Measurements from ENCODE around the gene BCKDHA.
"Not testable (repeated sequence)": the region's sequence is repeated elsewhere in the genome, so short reads cannot be mapped to it uniquely, and the experiment has no call there.

BCKDHA gene

DNA sequence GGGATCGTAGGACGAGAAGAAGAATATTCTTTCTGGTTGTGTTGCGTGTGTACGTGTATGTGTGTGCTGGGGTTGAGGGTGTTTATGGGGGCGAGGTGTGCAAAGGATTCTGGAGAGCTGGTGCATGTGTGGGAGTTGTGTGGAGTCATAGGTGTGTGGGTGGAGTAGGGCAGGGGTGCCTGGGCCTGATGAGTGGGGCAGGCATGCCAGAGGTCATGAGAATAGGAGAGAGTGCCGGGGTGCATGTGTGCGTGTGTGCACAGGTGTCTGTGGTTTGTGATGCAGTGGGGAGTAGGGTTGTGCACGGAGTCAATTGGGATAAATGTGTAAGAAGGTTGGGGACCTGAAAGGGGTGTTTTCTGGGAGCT is 20.6 kb upstream of the BCKDHA start:
- TF ChIP-seq, protein P1, sequence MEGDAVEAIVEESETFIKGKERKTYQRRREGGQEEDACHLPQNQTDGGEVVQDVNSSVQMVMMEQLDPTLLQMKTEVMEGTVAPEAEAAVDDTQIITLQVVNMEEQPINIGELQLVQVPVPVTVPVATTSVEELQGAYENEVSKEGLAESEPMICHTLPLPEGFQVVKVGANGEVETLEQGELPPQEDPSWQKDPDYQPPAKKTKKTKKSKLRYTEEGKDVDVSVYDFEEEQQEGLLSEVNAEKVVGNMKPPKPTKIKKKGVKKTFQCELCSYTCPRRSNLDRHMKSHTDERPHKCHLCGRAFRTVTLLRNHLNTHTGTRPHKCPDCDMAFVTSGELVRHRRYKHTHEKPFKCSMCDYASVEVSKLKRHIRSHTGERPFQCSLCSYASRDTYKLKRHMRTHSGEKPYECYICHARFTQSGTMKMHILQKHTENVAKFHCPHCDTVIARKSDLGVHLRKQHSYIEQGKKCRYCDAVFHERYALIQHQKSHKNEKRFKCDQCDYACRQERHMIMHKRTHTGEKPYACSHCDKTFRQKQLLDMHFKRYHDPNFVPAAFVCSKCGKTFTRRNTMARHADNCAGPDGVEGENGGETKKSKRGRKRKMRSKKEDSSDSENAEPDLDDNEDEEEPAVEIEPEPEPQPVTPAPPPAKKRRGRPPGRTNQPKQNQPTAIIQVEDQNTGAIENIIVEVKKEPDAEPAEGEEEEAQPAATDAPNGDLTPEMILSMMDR (IDR thresholded peaks at IDR 0.05; ENCODE audit: low read depth, low read length, missing control alignments) = no peak
- H3K4me3 ChIP-seq (replicated peaks; ENCODE audit: low read depth, low read length) = no peak overlapping the region
- DNase-seq (ENCODE audit: extremely low read depth, low read depth) = no peak

DNA sequence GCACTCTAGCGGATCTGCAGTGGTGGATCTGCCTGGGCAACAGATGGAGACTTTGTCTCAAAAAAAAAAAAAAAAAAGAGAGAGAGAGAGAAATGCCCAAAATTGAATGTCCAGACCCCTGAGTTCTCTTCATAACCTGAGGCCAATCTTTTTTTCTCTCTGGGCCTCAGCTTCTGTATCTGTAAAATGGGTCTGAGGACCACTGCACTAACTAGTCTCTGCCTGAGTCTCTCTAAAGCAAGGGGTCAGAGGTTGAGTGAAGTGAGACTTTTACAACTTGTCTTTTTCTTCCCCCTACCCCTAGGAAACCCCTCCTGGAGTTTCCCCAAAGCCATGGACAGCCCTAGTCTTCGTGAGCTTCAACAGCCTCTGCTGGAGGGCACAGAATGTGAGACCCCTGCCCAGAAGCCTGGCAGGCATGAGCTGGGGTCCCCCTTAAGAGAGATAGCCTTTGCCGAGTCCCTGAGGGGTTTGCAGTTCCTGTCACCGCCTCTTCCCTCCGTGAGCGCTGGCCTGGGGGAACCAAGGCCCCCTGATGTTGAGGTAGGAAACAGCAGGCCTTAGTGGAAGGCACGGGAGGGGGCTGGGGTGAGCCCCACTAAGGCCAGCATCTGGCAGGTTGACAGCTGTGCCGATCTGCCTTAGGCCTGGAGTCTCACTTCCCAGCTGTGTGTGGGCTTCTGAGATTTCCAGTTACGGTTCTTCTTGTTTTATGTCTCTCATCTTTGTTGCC is 19.5 kb upstream of the BCKDHA start:
- no peak for DNase-seq (ENCODE audit: extremely low read depth, low read depth)
- H3K4me3 ChIP-seq (replicated peaks; ENCODE audit: low read depth, low read length) = no peak overlapping the region
- TF ChIP-seq, protein P1 (IDR thresholded peaks at IDR 0.05; ENCODE audit: low read depth, low read length, missing control alignments) = no peak

DNA sequence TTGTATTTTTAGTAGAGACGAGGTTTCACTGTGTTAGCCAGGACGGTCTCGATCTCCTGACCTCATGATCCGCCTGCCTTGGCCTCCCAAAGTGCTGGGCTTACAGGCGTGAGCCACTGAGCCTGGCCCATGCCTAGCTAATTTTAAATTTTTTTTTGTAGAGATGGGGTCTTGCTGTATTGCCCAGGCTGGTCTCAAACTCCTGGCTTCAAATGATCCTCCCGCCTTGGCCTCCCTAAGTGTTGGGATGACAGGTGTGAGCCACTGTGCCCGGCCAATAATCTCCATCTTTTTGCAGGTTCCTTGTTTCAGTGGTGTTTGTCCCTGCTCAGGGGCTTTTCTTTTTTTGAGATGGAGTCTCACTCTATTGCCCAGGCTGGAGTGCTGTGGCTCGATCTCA is 16.1 kb upstream of the BCKDHA start:
- not testable (repeated sequence) for DNase-seq (ENCODE audit: extremely low read depth, low read depth); H3K4me3 ChIP-seq (replicated peaks; ENCODE audit: low read depth, low read length)

DNA sequence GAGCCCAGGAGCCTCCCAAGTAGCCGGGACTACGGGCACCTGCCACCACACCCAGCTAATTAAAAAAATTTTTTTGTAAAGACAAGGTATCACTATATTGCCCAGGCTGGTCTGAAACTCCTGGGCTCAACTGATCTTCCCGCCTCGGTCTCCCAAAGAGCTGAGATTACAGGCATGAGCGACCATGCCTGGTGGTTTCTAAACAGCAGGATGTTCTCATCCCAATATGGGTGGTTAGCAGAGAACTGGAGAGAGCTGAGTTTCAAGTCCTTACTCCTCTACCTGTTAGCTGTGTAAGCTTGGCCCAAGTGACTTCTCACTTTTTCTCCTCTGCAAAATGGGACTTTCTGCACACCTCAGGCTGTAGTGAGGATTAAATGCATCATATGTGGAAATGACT is 13.3 kb upstream of the BCKDHA start:
- no peak for DNase-seq (ENCODE audit: extremely low read depth, low read depth)
- H3K4me3 ChIP-seq (replicated peaks; ENCODE audit: low read depth, low read length) = no peak overlapping the region
- TF ChIP-seq, protein P1 (IDR thresholded peaks at IDR 0.05; ENCODE audit: low read depth, low read length, missing control alignments) = no peak

GRCh38 chr19:41386442-41386841 is 11.2 kb upstream of the BCKDHA start:
- DNase-seq (ENCODE audit: extremely low read depth, low read depth) = no peak
- no peak overlapping the region for H3K4me3 ChIP-seq (replicated peaks; ENCODE audit: low read depth, low read length)
- TF ChIP-seq, protein P1 (IDR thresholded peaks at IDR 0.05; ENCODE audit: low read depth, low read length, missing control alignments) = no peak

DNA sequence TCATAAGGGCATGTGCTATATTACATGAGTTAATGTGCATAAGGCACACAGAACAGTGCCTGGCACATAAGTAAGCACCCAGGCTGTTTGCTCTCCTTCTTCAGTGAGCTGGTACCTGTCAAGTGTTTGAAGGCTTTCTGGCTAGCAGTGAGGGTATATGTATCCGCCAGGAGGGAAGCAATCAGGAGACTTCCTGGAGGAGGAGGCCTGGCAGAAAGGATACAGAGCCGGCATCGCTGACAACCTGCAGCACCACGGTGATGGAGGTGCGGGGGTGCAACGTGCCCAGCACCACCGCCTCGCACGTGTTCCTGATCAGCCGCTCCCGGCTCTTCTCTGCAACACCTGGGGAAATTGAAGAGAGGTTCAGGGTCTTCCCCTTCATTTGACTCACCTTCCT is 6.0 kb upstream of the BCKDHA start:
- no peak for DNase-seq (ENCODE audit: extremely low read depth, low read depth)

DNA sequence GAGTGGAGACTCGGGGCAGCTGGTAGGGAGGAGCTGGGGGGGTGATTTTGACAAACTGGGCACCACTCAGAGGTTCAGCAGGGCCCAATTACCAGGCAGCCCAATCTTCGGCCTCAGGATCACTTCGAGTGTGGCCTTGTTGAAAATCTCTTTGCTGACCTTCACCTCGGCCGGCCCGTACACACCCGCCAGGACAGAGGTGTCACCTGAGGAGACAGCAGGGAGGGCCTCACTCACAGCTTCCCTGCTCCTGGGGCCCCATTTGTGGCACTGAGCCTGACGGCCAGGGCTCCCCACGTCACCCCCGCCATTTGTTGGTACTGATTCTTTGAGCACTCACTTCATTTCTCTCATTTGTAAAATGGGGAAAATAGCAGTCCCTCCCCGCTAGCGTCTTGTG is 4.8 kb upstream of the BCKDHA start:
- DNase-seq (ENCODE audit: extremely low read depth, low read depth) = no peak
- H3K4me3 ChIP-seq (replicated peaks; ENCODE audit: low read depth, low read length) = no peak overlapping the region
- TF ChIP-seq, protein P1 (IDR thresholded peaks at IDR 0.05; ENCODE audit: low read depth, low read length, missing control alignments) = no peak

More for the DNA sequence above, 6.0 kb upstream of the BCKDHA start:
- TF ChIP-seq, protein P1 (IDR thresholded peaks at IDR 0.05; ENCODE audit: low read depth, low read length, missing control alignments) = no peak
- H3K4me3 ChIP-seq (replicated peaks; ENCODE audit: low read depth, low read length) = no peak overlapping the region
